ENCODE data around the gene MSL2. TPM values are rescaled to one million over a fixed set of nuclear protein-coding genes. Genes with fewer than 3 reads are reported as not detected.

The MSL2 gene
- total RNA-seq, 1 experiment from 2014 or later = 37.8 TPM

GRCh38 chr3:136189043-136189442 is 7.1 kb downstream of the MSL2 start:
- ATAC-seq (no peak), DNase-seq (ENCODE audit: low spot score) (no peak)
- H3K36me3 Mint-ChIP-seq = peaks cover 6% of the 10 kb centered on the region; the same call in 1 of the 2 replicates
- peak overlapping the region; percentile 62; the same call in 1 of the 2 replicates for H3K27ac Mint-ChIP-seq
- peaks cover 6% of the 10 kb centered on the region for H3K9me3 Mint-ChIP-seq
- POLR2A ChIA-PET = no interaction called here
- CTCF ChIA-PET = no interaction called here
- no peak overlapping the region for H3K4me3 Mint-ChIP-seq
- peaks cover 66% of the 10 kb centered on the region for H3K4me1 Mint-ChIP-seq
- TF ChIP-seq IRF2 (CRISPR knock-in tag; IDR thresholded peaks at IDR 0.05; ENCODE audit: borderline replicate concordance, low read depth) (no peak), MYBL2 (CRISPR knock-in tag; IDR thresholded peaks at IDR 0.05) (no peak), ZSCAN18 (CRISPR knock-in tag; IDR thresholded peaks at IDR 0.05) (no peak), JAZF1 (CRISPR knock-in tag; IDR thresholded peaks at IDR 0.05) (no peak), ZNF232 (CRISPR knock-in tag; IDR thresholded peaks at IDR 0.05) (no peak), ZNF317 (CRISPR knock-in tag; IDR thresholded peaks at IDR 0.05; ENCODE audit: borderline replicate concordance, low read depth) (no peak), ELF4 (CRISPR knock-in tag; IDR thresholded peaks at IDR 0.05; ENCODE audit: low read depth) (no peak)
- TF ChIP-seq, protein P1, sequence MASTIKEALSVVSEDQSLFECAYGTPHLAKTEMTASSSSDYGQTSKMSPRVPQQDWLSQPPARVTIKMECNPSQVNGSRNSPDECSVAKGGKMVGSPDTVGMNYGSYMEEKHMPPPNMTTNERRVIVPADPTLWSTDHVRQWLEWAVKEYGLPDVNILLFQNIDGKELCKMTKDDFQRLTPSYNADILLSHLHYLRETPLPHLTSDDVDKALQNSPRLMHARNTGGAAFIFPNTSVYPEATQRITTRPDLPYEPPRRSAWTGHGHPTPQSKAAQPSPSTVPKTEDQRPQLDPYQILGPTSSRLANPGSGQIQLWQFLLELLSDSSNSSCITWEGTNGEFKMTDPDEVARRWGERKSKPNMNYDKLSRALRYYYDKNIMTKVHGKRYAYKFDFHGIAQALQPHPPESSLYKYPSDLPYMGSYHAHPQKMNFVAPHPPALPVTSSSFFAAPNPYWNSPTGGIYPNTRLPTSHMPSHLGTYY (CRISPR knock-in tag; IDR thresholded peaks at IDR 0.05) = no peak
- TF ChIP-seq, protein P2, sequence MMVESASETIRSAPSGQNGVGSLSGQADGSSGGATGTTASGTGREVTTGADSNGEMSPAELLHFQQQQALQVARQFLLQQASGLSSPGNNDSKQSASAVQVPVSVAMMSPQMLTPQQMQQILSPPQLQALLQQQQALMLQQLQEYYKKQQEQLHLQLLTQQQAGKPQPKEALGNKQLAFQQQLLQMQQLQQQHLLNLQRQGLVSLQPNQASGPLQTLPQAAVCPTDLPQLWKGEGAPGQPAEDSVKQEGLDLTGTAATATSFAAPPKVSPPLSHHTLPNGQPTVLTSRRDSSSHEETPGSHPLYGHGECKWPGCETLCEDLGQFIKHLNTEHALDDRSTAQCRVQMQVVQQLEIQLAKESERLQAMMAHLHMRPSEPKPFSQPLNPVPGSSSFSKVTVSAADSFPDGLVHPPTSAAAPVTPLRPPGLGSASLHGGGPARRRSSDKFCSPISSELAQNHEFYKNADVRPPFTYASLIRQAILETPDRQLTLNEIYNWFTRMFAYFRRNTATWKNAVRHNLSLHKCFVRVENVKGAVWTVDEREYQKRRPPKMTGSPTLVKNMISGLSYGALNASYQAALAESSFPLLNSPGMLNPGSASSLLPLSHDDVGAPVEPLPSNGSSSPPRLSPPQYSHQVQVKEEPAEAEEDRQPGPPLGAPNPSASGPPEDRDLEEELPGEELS (CRISPR knock-in tag; IDR thresholded peaks at IDR 0.05) = no peak
- TF ChIP-seq, protein P3, sequence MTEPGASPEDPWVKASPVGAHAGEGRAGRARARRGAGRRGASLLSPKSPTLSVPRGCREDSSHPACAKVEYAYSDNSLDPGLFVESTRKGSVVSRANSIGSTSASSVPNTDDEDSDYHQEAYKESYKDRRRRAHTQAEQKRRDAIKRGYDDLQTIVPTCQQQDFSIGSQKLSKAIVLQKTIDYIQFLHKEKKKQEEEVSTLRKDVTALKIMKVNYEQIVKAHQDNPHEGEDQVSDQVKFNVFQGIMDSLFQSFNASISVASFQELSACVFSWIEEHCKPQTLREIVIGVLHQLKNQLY (CRISPR knock-in tag; IDR thresholded peaks at IDR 0.05) = no peak
- TF ChIP-seq, protein P4, sequence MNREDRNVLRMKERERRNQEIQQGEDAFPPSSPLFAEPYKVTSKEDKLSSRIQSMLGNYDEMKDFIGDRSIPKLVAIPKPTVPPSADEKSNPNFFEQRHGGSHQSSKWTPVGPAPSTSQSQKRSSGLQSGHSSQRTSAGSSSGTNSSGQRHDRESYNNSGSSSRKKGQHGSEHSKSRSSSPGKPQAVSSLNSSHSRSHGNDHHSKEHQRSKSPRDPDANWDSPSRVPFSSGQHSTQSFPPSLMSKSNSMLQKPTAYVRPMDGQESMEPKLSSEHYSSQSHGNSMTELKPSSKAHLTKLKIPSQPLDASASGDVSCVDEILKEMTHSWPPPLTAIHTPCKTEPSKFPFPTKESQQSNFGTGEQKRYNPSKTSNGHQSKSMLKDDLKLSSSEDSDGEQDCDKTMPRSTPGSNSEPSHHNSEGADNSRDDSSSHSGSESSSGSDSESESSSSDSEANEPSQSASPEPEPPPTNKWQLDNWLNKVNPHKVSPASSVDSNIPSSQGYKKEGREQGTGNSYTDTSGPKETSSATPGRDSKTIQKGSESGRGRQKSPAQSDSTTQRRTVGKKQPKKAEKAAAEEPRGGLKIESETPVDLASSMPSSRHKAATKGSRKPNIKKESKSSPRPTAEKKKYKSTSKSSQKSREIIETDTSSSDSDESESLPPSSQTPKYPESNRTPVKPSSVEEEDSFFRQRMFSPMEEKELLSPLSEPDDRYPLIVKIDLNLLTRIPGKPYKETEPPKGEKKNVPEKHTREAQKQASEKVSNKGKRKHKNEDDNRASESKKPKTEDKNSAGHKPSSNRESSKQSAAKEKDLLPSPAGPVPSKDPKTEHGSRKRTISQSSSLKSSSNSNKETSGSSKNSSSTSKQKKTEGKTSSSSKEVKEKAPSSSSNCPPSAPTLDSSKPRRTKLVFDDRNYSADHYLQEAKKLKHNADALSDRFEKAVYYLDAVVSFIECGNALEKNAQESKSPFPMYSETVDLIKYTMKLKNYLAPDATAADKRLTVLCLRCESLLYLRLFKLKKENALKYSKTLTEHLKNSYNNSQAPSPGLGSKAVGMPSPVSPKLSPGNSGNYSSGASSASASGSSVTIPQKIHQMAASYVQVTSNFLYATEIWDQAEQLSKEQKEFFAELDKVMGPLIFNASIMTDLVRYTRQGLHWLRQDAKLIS (CRISPR knock-in tag; IDR thresholded peaks at IDR 0.05; ENCODE audit: borderline replicate concordance) = no peak
- H3K27me3 Mint-ChIP-seq (ENCODE audit: low read depth) = no peaks in the 10 kb centered on the region

DNA sequence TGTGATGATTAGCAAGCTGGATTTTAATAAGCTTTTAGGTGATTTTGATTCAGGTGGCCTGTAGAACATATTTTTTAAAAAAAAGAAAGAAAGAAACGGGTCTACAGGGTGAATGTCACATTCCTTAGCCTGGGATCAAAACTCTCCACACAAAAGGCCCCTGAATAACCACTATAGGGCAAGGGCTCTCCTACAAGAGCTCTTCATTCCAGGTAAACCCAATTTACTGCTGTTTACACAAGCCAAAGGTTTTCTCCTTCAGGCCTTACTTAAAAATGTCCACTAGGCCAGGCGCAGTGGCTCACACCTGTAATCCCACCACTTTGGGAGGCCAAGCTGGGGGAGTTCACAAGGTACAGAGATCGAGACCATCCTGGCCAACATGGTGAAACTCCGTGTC is 8.3 kb downstream of the MSL2 start:
- no peaks in the 10 kb centered on the region for H3K27me3 Mint-ChIP-seq (ENCODE audit: low read depth)
- DNase-seq (ENCODE audit: low spot score) = no peak
- peaks cover 6% of the 10 kb centered on the region; the same call in 1 of the 2 replicates for H3K36me3 Mint-ChIP-seq
- no peak overlapping the region for H3K27ac Mint-ChIP-seq
- H3K4me3 Mint-ChIP-seq = peak overlapping the region; percentile 20; the same call in 1 of the 2 replicates
- peaks cover 6% of the 10 kb centered on the region for H3K9me3 Mint-ChIP-seq
- ChIA-PET CTCF (interaction anchor here (0.5 to 1.3 kb wide), 3 partner anchors 9 to 564 kb away, joined by 3 to 6 read pairs (median 3); partner anchors contain the start of gene STAG1), POLR2A (interaction anchor here (0.6 to 0.8 kb wide), 2 partner anchors 9 to 590 kb away, joined by 3 to 4 read pairs; partner anchors contain the start of gene MSL2)
- ATAC-seq = no peak
- H3K4me1 Mint-ChIP-seq = peaks cover 62% of the 10 kb centered on the region
- TF ChIP-seq USF1 (CRISPR knock-in tag; IDR thresholded peaks at IDR 0.05) = no peak
- TF ChIP-seq, protein P5, sequence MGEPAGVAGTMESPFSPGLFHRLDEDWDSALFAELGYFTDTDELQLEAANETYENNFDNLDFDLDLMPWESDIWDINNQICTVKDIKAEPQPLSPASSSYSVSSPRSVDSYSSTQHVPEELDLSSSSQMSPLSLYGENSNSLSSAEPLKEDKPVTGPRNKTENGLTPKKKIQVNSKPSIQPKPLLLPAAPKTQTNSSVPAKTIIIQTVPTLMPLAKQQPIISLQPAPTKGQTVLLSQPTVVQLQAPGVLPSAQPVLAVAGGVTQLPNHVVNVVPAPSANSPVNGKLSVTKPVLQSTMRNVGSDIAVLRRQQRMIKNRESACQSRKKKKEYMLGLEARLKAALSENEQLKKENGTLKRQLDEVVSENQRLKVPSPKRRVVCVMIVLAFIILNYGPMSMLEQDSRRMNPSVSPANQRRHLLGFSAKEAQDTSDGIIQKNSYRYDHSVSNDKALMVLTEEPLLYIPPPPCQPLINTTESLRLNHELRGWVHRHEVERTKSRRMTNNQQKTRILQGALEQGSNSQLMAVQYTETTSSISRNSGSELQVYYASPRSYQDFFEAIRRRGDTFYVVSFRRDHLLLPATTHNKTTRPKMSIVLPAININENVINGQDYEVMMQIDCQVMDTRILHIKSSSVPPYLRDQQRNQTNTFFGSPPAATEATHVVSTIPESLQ (CRISPR knock-in tag; IDR thresholded peaks at IDR 0.05) = no peak
- TF ChIP-seq E2F5 (CRISPR knock-in tag; IDR thresholded peaks at IDR 0.05) = no peak
- TF ChIP-seq ZNF281 (CRISPR knock-in tag; IDR thresholded peaks at IDR 0.05) = no peak
- TF ChIP-seq PRRX2 (CRISPR knock-in tag; IDR thresholded peaks at IDR 0.05) = no peak
- no peak for TF ChIP-seq ZNF317 (CRISPR knock-in tag; IDR thresholded peaks at IDR 0.05; ENCODE audit: borderline replicate concordance, low read depth)
- no peak for TF ChIP-seq HMGA2 (CRISPR knock-in tag; IDR thresholded peaks at IDR 0.05)
- TF ChIP-seq FOXK1 (CRISPR knock-in tag; IDR thresholded peaks at IDR 0.05) = no peak

Data from WTC11 (cell line).